Spleen (tissue), 7 donors: ENCODE measurements around the gene PPP2R5C.

ENCODE experiments used
- POLR2A ChIP-seq, 3 donors: fragments of 450-650 bp; IDR thresholded peaks; one replicate each; pipeline ENCODE4 v1.5.1; 2017; ENCODE audit warnings: antibody characterized with exemption in 3 of 3, mild to moderate bottlenecking in 1 of 3
- TF ChIP-seq, protein P1 (sequence below), 11 experiments: fragments of 200-600 bp in 7 of 11; fragments of 450-650 bp in 4 of 11; sonication (generic) in 4 of 11; IDR thresholded peaks in 8 of 11; conservative IDR thresholded peaks in 3 of 11; 1 replicate in 7 of 11; 2 replicates in 4 of 11; pipeline versions ENCODE4 v1.4.0 to v1.8.0; 2016 to 2021; ENCODE audit warnings: antibody characterized with exemption in 11 of 11, inconsistent platforms in 4 of 11, mild to moderate bottlenecking in 1 of 11
- donor health status: DM: no; HTN: no; CAD: no; lungs with moderate emphysema.
- donor health status: DM: no; HTN: no; CAD: no.
- donor health status: DM: no; HTN: no; CAD: no.

DNA sequence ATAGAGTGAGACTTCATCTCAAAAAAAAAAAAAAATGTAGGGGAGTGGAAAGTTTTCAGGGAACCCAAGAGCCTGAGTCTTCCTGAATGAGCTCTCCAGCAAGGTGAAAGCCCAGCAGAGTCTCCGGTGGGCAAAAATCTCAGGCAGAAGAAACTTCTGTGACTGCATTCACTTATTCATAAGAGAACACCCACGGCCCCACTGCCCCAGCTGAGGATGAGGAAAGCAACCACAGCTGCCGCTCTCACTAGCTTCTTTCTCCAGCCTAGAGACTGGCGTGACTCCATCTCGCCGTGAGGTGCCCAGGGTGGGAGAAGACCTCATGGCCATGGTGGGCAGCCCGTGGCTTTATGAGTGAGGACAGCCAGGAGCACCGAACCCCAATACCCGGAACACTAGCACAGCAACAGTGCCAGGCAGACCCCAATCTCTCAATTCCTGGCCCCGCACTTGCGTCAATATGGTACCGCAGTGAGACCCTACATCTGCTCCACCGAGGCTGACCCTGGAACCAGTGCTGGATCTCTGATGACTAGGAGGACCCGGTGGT is 173.2 kb downstream of the PPP2R5C start:
- TF ChIP-seq, protein P1, sequence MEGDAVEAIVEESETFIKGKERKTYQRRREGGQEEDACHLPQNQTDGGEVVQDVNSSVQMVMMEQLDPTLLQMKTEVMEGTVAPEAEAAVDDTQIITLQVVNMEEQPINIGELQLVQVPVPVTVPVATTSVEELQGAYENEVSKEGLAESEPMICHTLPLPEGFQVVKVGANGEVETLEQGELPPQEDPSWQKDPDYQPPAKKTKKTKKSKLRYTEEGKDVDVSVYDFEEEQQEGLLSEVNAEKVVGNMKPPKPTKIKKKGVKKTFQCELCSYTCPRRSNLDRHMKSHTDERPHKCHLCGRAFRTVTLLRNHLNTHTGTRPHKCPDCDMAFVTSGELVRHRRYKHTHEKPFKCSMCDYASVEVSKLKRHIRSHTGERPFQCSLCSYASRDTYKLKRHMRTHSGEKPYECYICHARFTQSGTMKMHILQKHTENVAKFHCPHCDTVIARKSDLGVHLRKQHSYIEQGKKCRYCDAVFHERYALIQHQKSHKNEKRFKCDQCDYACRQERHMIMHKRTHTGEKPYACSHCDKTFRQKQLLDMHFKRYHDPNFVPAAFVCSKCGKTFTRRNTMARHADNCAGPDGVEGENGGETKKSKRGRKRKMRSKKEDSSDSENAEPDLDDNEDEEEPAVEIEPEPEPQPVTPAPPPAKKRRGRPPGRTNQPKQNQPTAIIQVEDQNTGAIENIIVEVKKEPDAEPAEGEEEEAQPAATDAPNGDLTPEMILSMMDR (IDR thresholded peaks at IDR 0.05 in 8 of 11, conservative IDR thresholded peaks at IDR 0.05 in 3 of 11): no peak
- TF ChIP-seq POLR2A (IDR thresholded peaks at IDR 0.05): no peak
